Measurements from ENCODE around the gene FARP2.
"Not testable (repeated sequence)": the region's sequence is repeated elsewhere in the genome, so short reads cannot be mapped to it uniquely, and the experiment has no call there.

Gene FARP2

DNA sequence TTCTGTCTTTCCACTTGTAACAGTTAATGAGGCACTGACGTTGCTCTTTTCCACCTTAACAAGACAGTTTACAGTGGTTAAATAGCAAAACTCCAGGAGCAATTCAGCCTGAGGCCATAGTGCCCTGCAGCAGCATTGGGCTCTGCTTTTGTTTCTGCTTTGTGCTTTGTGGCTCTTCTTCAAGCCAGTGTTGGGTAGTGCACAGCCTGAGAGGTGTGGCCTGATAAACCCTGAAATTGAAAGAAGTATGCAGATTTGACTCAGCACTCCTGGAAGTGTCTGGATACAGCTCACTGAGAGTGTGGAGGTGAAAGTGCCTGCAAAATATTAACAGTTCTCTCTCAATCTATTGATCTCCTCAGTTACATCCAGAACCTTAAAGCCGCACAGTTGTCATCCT is 89.3 kb downstream of the FARP2 start:
- no peak overlapping the region for H3K9ac ChIP-seq (ENCODE audit: low read length)
- no peaks in the 10 kb centered on the region for H3K9me3 ChIP-seq (ENCODE audit: low read length)
- no peak overlapping the region for H3K4me3 ChIP-seq (ENCODE audit: low read depth, low read length, poor library complexity, severe bottlenecking)
- H3K27me3 ChIP-seq (ENCODE audit: insufficient read depth, low read length): no peaks in the 10 kb centered on the region; the same call in 1 of the 2 replicates
- no peak overlapping the region for H2AFZ ChIP-seq (ENCODE audit: low read length)
- peaks cover 5% of the 10 kb centered on the region for H3K4me1 ChIP-seq (ENCODE audit: insufficient read depth, low read length, severe bottlenecking)
- no peak overlapping the region for H3K4me2 ChIP-seq (ENCODE audit: low read length)
- H3K27ac ChIP-seq (ENCODE audit: low read depth, low read length, poor library complexity, severe bottlenecking): no peak overlapping the region
- no peaks in the 10 kb centered on the region for H4K20me1 ChIP-seq (ENCODE audit: insufficient read depth, low read length)
- H3K79me2 ChIP-seq (ENCODE audit: insufficient read depth, low read length): no peaks in the 10 kb centered on the region
- H3K36me3 ChIP-seq (ENCODE audit: insufficient read depth, low read length): no peaks in the 10 kb centered on the region
- no peaks in the 10 kb centered on the region for H3F3A ChIP-seq (ENCODE audit: insufficient read depth, low read length)
- TF ChIP-seq, protein P1, sequence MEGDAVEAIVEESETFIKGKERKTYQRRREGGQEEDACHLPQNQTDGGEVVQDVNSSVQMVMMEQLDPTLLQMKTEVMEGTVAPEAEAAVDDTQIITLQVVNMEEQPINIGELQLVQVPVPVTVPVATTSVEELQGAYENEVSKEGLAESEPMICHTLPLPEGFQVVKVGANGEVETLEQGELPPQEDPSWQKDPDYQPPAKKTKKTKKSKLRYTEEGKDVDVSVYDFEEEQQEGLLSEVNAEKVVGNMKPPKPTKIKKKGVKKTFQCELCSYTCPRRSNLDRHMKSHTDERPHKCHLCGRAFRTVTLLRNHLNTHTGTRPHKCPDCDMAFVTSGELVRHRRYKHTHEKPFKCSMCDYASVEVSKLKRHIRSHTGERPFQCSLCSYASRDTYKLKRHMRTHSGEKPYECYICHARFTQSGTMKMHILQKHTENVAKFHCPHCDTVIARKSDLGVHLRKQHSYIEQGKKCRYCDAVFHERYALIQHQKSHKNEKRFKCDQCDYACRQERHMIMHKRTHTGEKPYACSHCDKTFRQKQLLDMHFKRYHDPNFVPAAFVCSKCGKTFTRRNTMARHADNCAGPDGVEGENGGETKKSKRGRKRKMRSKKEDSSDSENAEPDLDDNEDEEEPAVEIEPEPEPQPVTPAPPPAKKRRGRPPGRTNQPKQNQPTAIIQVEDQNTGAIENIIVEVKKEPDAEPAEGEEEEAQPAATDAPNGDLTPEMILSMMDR (IDR thresholded peaks at IDR 0.05; ENCODE audit: low read length): no peak
- TF ChIP-seq EZH2 (IDR thresholded peaks at IDR 0.05; ENCODE audit: borderline replicate concordance, low read length): no peak
- no peaks in the 10 kb centered on the region for H3K9me2 ChIP-seq (ENCODE audit: low read depth, low read length)

DNA sequence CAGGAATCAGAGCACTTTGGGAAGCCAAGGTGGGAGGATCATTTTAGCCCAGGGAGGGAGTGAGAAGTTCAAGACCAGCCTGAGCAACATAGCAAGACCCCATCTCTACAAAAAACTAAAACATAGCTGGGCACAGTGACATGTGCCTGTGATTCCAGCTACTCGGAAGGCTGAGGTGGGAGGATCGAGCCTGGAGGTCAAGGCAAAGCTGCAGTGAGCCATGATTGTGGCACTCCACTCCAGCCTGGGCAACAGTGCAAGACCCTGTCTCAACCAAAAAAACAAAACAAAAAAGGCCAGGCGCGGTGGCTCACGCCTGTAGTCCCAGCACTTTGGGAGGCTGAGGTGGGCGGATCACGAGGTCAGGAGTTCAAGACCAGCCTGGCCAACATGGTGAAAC is 94.0 kb downstream of the FARP2 start:
- H3K4me3 ChIP-seq (ENCODE audit: low read depth, low read length, poor library complexity, severe bottlenecking); H3K27me3 ChIP-seq (ENCODE audit: insufficient read depth, low read length); H3K27ac ChIP-seq (ENCODE audit: low read depth, low read length, poor library complexity, severe bottlenecking); H3K9me2 ChIP-seq (ENCODE audit: low read depth, low read length); H2AFZ ChIP-seq (ENCODE audit: low read length); H3F3A ChIP-seq (ENCODE audit: insufficient read depth, low read length); H3K36me3 ChIP-seq (ENCODE audit: insufficient read depth, low read length); H3K4me2 ChIP-seq (ENCODE audit: low read length); H3K79me2 ChIP-seq (ENCODE audit: insufficient read depth, low read length); H3K9ac ChIP-seq (ENCODE audit: low read length); H3K4me1 ChIP-seq (ENCODE audit: insufficient read depth, low read length, severe bottlenecking); H4K20me1 ChIP-seq (ENCODE audit: insufficient read depth, low read length); H3K9me3 ChIP-seq (ENCODE audit: low read length): not testable (repeated sequence)

DNA sequence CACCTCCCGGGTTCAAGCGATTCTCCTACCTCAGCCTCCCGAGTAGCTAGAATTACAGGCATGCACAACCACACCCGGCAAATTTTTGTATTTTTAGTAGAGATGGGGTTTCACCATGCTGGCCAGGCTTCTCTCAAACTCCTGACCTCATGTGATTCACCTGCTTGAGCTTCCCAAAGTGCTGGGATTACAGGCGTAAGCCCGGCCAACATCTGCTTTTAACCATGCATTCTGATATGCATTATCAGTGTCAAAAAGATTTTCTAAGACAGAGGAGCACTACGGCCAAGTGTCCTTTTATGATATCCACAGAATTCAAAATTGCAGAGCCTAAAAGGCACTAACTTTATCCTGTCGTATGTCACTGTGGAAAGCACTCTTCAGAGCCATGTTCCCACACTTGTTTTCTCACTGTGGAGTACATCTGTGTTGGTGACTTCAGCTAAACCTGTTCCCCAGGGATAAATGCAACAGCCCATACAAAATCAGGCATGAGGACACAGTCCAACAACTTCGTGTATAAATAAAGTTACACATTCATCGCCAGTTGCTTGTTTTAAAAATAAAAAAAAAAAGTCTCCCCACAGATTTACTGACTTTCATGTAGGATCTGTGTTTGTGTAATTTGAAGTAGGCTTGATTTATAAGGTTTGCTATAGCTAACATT is 95.9 kb downstream of the FARP2 start:
- H3F3A ChIP-seq (ENCODE audit: insufficient read depth, low read length): no peaks in the 10 kb centered on the region
- TF ChIP-seq, protein P1 (IDR thresholded peaks at IDR 0.05; ENCODE audit: low read length): no peak
- no peak for TF ChIP-seq EZH2 (IDR thresholded peaks at IDR 0.05; ENCODE audit: borderline replicate concordance, low read length)
- H3K36me3 ChIP-seq (ENCODE audit: insufficient read depth, low read length): no peaks in the 10 kb centered on the region
- no peaks in the 10 kb centered on the region for H3K79me2 ChIP-seq (ENCODE audit: insufficient read depth, low read length)
- no peaks in the 10 kb centered on the region for H3K27me3 ChIP-seq (ENCODE audit: insufficient read depth, low read length)
- H3K9me2 ChIP-seq (ENCODE audit: low read depth, low read length): no peaks in the 10 kb centered on the region
- no peak overlapping the region for H3K9ac ChIP-seq (ENCODE audit: low read length)
- H3K27ac ChIP-seq (ENCODE audit: low read depth, low read length, poor library complexity, severe bottlenecking): no peak overlapping the region
- H3K4me3 ChIP-seq (ENCODE audit: low read depth, low read length, poor library complexity, severe bottlenecking): no peak overlapping the region
- H3K9me3 ChIP-seq (ENCODE audit: low read length): no peaks in the 10 kb centered on the region
- no peak overlapping the region for H2AFZ ChIP-seq (ENCODE audit: low read length)
- H3K4me1 ChIP-seq (ENCODE audit: insufficient read depth, low read length, severe bottlenecking): no peaks in the 10 kb centered on the region
- no peaks in the 10 kb centered on the region for H4K20me1 ChIP-seq (ENCODE audit: insufficient read depth, low read length)
- H3K4me2 ChIP-seq (ENCODE audit: low read length): no peak overlapping the region

DNA sequence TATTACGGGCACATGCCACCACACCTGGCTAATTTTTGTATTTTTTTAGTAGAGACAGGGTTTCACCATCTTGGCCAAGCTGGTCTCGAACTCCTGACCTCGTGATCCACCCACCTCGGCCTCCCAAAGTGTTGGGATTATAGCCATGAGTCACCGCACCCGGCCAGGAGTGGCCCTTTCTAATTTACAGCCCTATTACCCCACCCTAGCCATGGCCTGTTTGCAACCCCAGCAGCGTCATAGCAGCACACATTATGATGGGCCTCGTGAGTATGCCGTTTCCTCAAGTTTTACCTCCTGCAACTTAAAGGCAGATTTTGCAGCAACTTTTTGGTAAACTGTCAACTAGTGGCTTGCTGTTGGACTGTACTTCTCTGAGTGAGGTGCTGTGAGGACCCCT is 97.8 kb downstream of the FARP2 start:
- H3K27me3 ChIP-seq (ENCODE audit: insufficient read depth, low read length); H3K27ac ChIP-seq (ENCODE audit: low read depth, low read length, poor library complexity, severe bottlenecking); H3K79me2 ChIP-seq (ENCODE audit: insufficient read depth, low read length): not testable (repeated sequence)

More for the DNA sequence above, 97.8 kb downstream of the FARP2 start:
- H3K9me3 ChIP-seq (ENCODE audit: low read length); H3K4me2 ChIP-seq (ENCODE audit: low read length); H3K9ac ChIP-seq (ENCODE audit: low read length); H2AFZ ChIP-seq (ENCODE audit: low read length); H3K4me1 ChIP-seq (ENCODE audit: insufficient read depth, low read length, severe bottlenecking); H3K9me2 ChIP-seq (ENCODE audit: low read depth, low read length); H3K4me3 ChIP-seq (ENCODE audit: low read depth, low read length, poor library complexity, severe bottlenecking); H3F3A ChIP-seq (ENCODE audit: insufficient read depth, low read length); H3K36me3 ChIP-seq (ENCODE audit: insufficient read depth, low read length); H4K20me1 ChIP-seq (ENCODE audit: insufficient read depth, low read length): not testable (repeated sequence)
